ENCODE data around the gene KCNMA1. TPM values are rescaled to one million over a fixed set of nuclear protein-coding genes. Genes with fewer than 3 reads are reported as not detected.

KCNMA1 gene
- polyA plus RNA-seq, 1 experiment = 21.4 TPM

GRCh38 chr10:77236029-77236428 lies 401.6 kb downstream of the KCNMA1 start:
- ChIA-PET CTCF (interaction anchor here (0.8 kb wide), 1 partner anchor 270 kb away, joined by 3 read pairs; no protein-coding TSS in a partner anchor), POLR2A (no interaction called here)
- TF ChIP-seq CTCF (IDR thresholded peaks at IDR 0.05; ENCODE audit: insufficient read depth, low read depth, low read length) = no peak
- no peaks in the 10 kb centered on the region for H3K36me3 ChIP-seq (ENCODE audit: control insufficient read depth, insufficient read depth, low read length)
- H3K27me3 ChIP-seq (ENCODE audit: control insufficient read depth, insufficient read depth, low read length) = no peaks in the 10 kb centered on the region
- no peak for DNase-seq (ENCODE audit: low read depth)
- H3K4me3 ChIP-seq (ENCODE audit: low read depth, low read length) = no peak overlapping the region

GRCh38 chr10:77234599-77234998 lies 403.0 kb downstream of the KCNMA1 start:
- POLR2A ChIA-PET = no interaction called here
- Histone ChIP-seq H3K4me3 (ENCODE audit: low read depth, low read length) (no peak overlapping the region), H3K27me3 (ENCODE audit: control insufficient read depth, insufficient read depth, low read length) (no peaks in the 10 kb centered on the region), H3K36me3 (ENCODE audit: control insufficient read depth, insufficient read depth, low read length) (no peaks in the 10 kb centered on the region)
- no peak for DNase-seq (ENCODE audit: low read depth)
- TF ChIP-seq CTCF (IDR thresholded peaks at IDR 0.05; ENCODE audit: insufficient read depth, low read depth, low read length) = no peak
- CTCF ChIA-PET = no interaction called here

GRCh38 chr10:77233466-77233865 lies 404.1 kb downstream of the KCNMA1 start:
- no peak overlapping the region for H3K4me3 ChIP-seq (ENCODE audit: low read depth, low read length)
- no peak for TF ChIP-seq CTCF (IDR thresholded peaks at IDR 0.05; ENCODE audit: insufficient read depth, low read depth, low read length)
- POLR2A ChIA-PET = no interaction called here
- no peak for DNase-seq (ENCODE audit: low read depth)
- no peaks in the 10 kb centered on the region for H3K27me3 ChIP-seq (ENCODE audit: control insufficient read depth, insufficient read depth, low read length)
- CTCF ChIA-PET = no interaction called here
- H3K36me3 ChIP-seq (ENCODE audit: control insufficient read depth, insufficient read depth, low read length) = no peaks in the 10 kb centered on the region

- no peak for DNase-seq (ENCODE audit: low read depth)
- Histone ChIP-seq H3K36me3 (ENCODE audit: control insufficient read depth, insufficient read depth, low read length) (no peaks in the 10 kb centered on the region), H3K27me3 (ENCODE audit: control insufficient read depth, insufficient read depth, low read length) (no peaks in the 10 kb centered on the region), H3K4me3 (ENCODE audit: low read depth, low read length) (no peak overlapping the region)
- CTCF ChIA-PET = no interaction called here
- POLR2A ChIA-PET = no interaction called here
- no peak for TF ChIP-seq CTCF (IDR thresholded peaks at IDR 0.05; ENCODE audit: insufficient read depth, low read depth, low read length)
Measured at GRCh38 chr10:77231884-77232610, 405.6 kb downstream of the KCNMA1 start.

GRCh38 chr10:77231375-77231774 lies 406.2 kb downstream of the KCNMA1 start:
- TF ChIP-seq CTCF (IDR thresholded peaks at IDR 0.05; ENCODE audit: insufficient read depth, low read depth, low read length) = no peak
- ChIA-PET CTCF (interaction anchor here (1.1 kb wide), 1 partner anchor 26 kb away, joined by 4 read pairs; no protein-coding TSS in a partner anchor), POLR2A (no interaction called here)
- Histone ChIP-seq H3K27me3 (ENCODE audit: control insufficient read depth, insufficient read depth, low read length) (no peaks in the 10 kb centered on the region), H3K4me3 (ENCODE audit: low read depth, low read length) (no peak overlapping the region), H3K36me3 (ENCODE audit: control insufficient read depth, insufficient read depth, low read length) (no peaks in the 10 kb centered on the region)
- no peak for DNase-seq (ENCODE audit: low read depth)
